ELF-1 (cell line): ENCODE data around the gene EFHB.

Experiments
- DNase-seq: peaks from one replicate; pipeline ENCODE4 v3.0.0-alpha.2; 2016; ENCODE audit warnings: low read depth, low spot score

Gene EFHB, protein sequence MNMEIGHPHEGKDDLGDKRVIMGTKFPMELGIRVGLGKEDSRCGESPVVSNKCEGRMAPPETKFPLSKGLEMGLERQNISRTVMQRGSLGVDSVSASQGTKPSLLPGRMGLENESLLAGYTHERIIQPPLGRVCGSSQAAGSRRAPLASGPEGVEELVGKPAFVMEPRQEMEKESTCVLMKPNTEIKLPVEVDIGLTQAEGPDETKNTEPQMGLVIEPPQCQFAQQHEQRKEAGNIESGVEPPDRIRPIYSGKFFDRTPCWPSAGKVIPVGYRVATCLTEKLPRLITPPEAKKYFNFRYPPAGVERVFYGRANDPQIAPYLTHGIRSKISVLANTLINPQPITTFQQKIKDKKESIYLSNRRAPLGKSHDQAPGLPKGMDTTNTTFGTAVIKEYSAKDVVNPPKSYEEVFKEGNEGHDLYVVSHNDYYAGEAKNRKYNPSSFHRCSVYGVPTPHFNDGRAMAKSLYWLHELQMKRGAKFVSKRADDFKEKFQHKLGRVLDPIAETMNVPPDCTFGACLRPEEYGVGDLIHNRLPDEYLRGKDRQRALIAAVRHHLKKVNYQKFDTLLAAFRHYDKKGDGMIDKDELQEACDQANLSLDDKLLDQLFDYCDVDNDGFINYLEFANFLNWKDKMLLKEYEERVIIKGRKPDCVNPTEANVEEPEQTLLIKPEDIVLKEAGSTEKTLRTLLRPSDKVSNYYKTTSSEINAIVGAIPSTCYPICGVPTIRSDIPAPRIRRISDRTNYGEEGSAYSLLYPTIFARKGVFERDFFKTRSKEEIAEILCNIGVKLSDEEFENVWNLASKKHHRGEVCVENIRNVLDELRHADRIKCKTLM

DNA sequence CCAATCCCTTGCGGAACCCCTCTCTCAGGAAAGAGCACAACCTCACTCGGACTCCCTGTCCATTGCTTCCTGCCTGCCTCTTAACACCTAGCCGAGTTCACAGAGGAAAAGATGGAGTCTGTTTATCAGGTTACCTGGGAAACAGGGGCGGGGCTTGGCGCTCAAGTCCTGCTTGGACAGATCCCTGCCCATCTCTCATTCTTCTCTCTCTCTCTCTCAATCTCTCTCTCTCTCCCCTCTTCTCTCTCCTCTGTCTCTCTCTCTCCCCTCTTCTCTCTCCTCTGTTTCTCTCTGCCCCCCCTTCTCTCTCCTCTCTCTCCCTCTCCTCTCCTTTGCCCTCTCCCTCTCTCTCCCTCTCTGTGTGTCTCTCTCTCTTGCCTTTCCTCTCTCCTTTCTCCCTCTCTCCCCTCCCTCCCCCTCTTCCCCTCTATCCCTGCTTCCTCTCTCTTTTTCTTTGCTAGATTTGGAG, at the start of gene EFHB:
TSS of gene EFHB (minus strand) at position 120 of the 469 bp plus-strand sequence. CDS start 199 bp downstream, outside the sequence.
- DNase-seq, result peak; percentile 84

DNA sequence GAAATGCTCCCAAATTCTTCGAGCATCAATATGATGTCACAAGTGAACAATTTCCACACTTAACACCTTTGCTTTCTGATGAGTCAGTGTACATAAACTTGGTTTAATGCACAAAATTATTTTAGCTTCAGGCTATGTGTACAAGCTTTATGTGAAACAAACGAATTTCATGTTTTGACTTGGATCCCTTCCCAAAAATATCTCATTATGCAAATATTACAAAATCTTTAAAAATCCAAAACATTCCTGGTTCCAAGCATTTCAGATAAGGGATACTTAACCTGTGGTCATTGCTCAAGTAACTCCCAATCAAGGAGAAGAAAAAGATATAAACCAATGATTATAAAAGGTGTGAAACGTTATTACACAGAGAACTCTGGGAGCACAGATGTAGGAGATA, 38.0 kb upstream of the EFHB start:
- DNase-seq, result no peak

DNA sequence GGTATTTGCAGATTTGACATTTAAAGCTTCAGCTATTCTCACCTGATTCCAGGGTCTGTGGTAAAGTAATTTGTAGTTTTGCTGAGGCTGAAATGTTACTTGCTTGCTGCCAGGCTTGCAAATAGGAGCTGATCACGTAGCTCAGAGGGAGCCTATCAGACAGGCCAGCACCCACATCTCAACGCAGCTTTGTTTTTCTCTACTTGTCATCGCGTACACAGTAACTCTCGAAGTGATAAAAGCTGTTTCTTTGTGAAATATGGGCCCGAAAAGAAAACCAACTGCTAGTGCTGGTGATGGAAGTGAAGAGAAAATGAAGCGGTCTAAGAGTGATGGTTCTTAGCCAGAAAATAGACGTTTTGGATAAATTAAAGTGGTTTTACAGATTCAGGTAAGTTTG, 36.3 kb upstream of the EFHB start:
- DNase-seq, result no peak

DNA sequence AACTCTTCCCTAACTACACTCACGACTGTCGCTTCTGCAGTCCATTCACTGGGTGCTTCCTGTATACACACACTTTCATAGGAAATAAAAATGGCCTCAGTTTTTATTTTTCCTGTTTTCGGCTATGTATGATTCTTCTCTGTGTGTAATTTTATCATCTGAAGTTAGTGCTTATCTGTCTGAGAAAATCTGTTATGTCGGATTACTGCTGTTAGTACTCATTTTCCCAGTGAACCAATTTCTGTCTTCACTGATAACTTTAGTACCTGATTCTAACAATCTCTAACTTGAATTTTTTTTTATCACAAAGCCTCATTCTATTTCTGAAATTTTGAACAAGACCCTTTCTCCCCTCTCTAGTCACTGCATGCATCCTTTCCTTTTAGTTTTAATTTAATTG, 33.8 kb upstream of the EFHB start:
- no peak for DNase-seq

DNA sequence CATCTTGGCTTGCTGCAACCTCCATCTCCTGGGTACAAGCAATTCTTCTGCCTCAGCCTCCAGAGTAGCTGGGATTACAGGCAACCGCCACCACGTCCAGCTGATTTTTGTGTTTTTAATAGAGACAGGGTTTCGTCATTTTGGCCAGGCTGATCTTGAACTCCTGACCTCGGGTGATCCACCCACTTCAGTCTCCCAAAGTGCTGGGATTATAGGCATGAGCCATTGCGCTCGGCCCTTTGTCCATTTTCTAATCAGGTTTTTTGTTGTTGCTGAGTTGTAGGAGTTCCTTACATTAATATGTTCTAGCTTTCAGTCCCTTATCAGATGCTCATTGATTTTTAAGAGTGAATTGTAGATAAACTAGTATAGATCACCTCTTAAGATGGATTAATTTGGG, 33.2 kb upstream of the EFHB start:
- DNase-seq, result no peak

DNA sequence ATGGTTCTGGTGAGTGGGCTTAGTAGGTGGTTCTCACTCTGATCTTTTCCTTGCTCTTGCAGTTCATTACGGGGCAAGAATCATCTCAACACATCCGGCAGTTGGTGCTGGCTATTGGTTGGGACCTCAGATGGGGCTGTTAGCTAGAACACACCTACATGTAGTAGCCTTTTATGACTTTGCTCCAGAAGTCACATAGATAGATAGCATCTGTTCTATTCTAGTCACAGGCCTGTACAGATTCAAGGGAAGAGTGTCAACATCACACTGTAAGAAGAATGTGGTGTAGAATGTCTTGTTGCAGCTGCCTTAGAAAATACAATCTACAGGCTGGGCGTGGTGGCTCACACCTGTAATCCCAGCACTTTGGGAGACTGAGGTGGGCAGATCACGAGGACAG, 27.9 kb upstream of the EFHB start:
- no peak for DNase-seq

DNA sequence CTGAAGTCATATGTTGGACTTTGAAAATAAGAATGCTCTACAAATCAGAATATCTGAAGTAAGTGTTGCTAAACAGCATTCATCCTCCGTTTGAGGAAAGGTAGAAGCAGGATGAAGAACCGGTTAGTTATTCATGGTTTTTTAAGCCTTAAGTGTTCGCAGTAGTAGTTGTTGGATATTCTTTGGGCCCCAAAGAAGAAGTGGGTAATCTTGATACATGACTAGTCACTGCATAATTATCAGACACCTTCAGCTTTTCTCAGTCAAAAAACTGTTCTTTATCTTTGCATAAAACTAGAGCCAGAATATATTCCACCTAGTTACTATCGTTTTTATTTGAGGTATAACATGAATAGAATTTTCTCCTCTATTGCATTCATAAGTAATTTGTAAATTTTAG, 26.7 kb upstream of the EFHB start:
- DNase-seq, result no peak

DNA sequence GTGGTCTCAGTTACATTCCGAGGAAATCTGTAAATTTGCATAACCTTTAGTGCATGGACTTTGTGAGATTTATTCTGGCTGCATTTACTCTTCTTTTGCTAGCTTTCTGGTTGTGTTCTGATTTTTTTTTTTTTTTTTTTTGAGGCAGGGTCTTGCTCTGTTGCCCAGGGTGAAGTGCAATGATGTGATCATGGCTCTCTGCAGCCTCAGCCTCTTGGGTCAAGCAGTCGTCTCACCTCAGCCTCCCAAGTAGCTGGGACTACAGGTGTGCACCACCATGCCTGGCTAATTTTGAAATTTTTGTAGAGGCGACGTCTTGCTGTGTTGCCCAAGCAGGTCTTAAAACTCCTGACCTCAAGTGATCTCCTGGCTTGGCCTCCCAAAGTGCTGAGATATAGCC, 25.5 kb upstream of the EFHB start:
- DNase-seq, result no peak

DNA sequence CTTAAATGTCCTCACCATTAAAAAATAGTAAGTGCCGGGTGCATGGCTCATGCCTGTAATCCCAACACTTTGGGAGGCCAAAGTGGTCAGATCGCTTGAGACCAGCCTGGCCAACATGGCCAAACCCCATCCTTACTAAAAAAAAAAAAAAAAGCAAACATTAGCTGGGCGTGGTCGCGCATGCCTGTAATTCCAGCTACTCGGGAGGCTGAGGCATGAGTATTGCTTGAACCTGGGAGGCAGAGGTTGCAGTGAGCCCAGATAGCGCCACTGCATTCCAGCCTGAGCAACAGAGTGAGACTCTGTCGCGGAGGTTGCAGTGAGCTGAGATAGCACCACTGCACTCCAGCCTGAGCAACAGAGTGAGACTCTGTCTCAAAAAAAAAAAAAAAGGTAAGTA, 23.3 kb upstream of the EFHB start:
- peak; percentile 58 for DNase-seq

DNA sequence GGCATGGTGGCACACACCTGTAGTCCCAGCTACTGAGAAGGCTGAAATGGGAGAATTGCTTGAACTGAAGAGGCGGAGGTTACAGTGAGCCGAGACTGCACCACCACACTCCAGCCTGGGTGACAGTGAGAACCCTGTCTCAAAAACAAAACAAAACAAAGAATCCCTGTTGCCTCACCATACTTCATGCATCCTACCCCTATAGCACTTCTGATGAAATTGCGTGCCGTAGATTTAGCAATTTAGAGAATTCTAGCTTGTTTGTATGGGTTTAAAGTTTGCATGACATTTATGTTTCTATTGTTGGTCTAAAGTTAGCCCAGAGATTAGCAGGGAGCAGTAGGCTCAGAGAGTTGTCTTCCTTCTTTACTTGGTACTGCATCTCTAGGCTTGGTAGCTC, 20.7 kb upstream of the EFHB start:
- no peak for DNase-seq

DNA sequence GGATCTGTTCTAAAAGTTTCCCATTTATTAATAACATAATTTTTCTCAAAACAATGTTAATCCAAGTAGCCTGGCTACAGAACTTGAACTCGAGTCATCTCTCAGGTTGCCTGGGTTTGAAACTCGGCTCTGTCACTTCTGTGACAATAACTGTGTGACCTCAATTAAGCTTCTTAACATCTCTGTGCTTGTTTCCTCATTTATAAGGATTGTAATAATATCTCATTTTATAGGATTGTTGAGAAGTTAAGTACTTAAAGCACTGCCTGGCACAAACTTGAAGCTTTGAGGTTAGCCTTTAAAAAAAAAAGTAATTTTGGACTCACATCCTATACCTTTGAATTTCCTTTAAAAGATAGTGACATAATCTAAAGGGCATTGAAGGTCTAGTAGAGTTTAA, 16.3 kb upstream of the EFHB start:
- no peak for DNase-seq

DNA sequence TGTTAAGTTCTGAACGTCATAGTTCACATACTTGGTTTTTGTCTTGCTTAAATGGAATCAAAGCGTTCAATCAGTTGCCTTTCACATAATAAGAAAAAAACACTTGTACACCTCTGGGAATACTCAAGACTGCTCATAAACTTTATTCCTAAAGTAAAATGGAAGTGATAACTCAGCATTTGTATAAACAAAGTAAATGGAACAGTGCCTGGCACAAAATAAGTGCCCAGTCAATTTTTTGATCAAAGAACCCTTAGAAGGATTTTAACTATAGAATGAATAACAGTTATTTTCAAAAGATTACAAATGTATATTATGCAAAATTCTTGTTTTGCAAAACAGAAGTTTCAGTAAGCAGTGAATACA, 14.2 kb upstream of the EFHB start:
- DNase-seq, result no peak

DNA sequence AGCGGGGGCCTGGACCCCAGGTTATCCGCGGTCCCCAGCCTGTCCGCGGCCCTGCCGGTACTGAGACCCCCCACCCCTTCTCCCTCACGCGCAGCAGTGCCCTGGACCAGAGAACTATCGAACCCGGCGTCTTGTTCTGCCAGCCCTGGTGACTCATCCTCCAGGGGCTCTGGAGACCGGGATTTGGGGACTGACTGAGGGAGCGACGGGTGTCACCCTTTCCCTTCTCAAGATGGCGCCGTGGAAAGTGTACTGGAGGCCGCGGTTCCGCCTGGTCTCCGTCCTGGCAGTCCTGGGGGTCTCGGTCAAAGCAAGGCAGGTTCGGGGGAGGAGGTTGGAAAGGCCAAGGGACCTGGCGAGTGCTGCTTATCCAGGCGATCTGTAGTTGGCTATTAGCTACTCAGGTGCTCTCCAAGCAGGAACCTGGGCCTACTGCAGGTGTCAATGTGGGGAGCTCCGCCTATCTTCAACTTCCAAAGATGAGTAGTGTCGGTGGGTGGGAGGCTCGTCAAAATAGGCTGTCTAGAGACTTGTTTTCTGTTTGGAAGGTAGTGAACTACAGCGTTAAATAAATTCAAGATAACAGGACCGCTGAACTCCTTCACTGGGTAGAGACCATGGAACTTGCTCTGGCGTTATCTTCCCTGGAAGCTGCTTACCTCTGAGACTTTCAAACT, 13.7 kb upstream of the EFHB start:
- DNase-seq, result peak; percentile 78

DNA sequence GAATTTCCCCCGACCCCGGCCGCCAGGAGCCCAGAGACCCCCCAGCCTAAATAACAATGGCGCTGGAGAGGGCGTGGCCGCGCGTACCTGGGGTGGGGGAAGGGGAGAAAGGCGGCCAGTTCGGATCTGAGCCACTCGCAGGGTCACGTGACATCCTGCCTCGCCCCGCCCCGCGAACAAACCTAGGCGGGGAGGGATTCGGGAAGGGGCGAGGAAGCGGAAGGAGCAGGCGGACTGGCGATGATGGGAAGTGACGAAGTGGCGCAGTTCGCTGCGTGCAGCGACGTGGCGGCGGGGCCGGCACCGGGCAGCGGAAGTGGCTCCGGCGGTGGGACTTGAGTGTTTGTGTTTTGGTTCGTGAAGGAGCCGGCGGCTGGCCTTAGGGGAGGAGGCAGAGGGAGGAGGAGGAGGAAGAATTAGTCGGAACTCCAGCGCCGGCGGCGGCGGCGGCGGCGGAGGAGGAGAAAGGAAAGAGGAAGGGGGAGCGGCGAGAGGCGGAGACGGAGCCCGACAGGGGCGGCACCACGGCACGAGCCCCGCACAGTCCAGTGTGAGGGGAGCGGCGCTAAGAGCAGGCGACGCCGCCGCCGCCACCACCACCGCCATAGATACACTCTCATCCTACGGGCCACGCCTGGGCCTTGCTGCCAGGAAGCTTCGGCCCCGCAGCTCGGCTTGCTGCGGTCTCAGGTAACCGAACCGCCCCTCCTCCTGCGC, 13.0 kb upstream of the EFHB start, which contains the start of gene RAB5A:
TSS of gene RAB5A (plus strand) at position 266 of the 717 bp plus-strand sequence. CDS start 3,802 bp downstream, outside the sequence.
- DNase-seq, result peak; percentile 99

DNA sequence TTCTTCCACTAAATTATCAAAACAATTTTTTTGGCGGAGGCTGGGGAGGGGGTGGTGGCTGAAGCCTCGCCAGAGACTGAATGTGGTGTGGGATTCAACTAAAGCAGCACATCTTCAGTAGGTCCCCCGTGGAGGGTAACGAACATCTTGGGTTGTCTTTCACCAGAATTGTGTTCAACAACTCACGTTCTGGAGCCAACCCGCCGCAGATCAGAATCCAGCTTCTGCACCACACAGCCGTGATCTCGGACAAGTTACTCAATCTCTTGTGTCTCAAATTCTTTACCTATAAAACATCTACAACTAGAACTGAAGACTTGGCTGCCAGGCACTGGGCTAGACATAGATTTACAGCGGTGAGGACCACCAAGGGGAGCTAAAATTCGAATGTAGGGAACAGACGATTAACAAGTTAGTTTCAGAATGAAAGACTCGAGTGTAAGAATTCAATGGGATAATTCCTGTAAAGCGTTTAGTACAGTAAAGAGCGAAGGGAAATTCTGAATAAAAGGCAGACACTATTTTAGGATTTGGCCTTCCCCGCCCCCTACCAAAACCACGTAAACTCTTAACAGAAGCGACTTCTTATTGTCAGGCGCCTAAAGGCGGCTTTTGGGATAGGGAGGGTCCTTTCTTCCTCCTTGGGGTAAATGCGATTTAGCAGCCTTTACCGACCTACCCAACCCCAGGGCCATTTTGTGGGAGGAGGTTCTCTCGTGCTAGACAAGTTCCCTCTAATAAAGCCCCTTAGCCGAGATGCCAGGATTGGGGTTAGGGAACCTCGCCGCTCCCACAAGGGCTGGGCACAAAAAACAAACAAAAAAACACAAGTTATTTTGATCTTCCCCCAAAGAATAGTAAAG, 12.2 kb upstream of the EFHB start:
- no peak for DNase-seq

DNA sequence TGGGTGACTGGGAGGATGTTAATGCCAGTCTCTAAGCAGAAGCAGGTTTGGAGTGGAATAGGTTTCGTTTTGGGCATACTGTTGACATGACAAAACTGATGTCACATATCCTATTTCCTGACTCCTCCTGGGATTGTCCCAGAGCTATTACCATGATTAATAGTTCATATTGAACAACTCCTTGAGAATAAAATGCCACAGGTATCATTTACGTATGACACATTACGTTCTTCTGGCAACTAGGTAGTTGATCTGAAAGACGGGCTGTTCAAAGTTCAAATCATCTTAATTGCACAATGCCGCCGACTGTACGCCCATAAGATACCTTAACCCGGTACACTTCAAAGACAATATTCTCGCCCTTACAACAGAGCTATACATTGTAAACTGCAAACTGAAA, 11.5 kb upstream of the EFHB start:
- no peak for DNase-seq

DNA sequence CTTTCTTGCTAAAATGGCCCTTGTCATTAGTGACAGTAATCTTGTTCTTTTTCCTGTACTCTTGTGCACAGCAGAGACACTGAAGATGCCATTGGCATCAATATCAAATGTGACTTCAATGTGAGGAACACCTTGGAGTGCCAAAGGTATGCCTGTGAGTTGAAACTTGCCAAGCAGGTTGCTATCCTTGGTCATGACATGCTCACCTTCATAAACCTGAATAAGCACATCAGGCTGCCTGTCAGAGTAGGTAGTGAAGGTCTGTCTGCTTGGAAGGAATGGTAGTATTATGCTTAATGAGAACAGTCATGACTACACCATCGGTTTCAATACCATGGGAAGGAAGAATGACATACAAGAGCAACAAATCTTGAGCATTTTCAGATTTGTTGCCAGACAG, 6.6 kb upstream of the EFHB start:
- DNase-seq, result no peak

DNA sequence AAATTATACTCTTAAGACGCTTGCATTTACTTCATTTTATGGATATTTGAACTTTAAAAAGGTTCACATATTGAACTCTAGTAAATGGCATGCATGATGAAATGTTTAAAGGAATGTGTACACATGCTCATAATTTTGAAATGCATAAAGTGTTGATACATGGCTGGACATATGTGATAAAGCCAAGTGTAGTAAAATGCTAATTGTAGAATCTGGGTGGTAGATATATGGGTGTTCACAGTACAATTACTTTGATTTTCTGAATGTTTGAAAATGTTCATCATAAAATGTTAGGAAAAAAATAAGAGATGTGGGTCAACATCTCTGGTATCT, 4.2 kb upstream of the EFHB start:
- no peak for DNase-seq

DNA sequence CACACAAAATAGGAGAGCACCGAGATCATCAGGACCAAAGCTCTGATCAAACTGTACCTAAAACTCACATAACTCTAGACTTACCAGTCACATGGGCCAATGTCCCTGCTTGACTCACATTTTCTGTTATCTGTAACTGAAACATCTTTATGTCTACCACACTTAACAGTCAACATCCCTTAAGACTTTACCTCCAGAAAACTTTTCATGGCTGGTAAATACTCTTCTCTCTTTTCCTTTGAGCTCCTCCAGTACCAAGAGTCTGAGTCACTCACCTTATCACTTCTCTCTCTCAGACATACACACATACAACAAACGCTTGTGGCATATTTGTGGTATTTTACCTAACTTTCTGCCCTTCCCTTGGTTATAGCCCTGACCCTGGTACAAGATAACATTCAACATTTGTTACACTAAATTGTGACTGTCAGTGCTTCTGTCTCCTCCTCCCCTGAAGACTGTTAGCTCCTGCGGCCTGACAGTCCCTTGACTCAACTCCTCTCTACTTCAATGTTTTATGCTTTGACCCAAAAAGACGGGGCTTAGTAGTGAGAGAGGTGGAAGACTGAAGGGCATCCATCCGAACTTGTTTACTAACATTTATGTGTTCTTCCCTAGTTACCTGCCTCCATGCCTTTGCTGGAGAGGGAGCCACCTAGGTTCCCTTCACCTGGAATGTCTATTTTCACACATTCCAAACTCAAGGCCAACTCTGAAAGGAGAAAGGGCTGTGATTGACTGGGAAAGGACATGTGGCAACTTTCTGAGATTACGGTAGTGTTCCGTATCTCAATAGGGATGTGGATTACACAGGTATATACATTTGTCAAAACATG, 3.7 kb upstream of the EFHB start:
- no peak for DNase-seq

DNA sequence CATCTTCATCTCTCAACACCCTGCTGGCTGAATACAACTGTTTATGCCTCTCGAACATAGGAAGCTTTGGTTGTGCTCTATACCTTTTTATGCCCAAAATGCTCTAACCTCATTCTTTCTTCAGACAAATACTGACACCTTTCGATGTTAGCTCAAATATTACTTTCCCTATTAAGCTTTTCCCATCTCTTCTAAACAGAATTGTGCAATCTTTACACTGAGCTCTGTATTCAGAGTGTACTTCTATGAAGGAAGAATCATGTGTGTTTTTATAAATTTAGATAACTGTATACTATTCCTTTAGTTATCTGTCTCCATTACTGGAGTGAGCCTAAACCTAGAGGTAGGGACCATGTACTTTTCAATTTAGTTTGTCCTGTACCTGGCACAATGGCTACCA, 1.6 kb downstream of the EFHB start:
- DNase-seq, result no peak
